Stimulated activated CD4-positive, alpha-beta T cell treated with anti-CD3 and anti-CD28 coated beads, Interleukin-4, amount 100 ng/mL, for 1 hour (primary cell): ENCODE measurements around the gene ATG9B.
"Not testable (repeated sequence)": the region's sequence is repeated elsewhere in the genome, so short reads cannot be mapped to it uniquely, and the experiment has no call there.

ENCODE experiments used
- DNase-seq: peaks from one replicate; pipeline ENCODE4 v3.0.0-alpha.2; 2020

Gene ATG9B

DNA sequence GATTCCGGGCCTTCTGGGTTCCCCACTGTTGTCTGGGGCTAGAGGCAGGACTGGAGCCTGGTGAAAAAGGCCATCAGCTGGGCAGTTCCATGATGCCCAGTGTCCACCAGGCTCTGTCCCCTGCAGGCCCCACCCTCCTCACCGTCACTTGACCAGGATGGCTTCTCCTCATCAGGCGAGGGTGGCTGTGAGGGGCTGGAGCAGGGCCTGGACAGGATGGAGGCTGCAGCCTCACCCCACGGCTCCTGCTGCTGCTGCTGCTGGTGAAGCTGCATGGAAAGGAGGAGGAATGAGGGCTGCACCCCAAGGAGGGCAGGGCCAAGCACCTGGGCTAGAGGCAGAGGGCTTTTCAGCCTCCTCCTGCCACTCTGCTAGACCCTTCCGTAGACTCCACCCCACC is 8.3 kb downstream of the ATG9B start:
- DNase-seq: no peak

DNA sequence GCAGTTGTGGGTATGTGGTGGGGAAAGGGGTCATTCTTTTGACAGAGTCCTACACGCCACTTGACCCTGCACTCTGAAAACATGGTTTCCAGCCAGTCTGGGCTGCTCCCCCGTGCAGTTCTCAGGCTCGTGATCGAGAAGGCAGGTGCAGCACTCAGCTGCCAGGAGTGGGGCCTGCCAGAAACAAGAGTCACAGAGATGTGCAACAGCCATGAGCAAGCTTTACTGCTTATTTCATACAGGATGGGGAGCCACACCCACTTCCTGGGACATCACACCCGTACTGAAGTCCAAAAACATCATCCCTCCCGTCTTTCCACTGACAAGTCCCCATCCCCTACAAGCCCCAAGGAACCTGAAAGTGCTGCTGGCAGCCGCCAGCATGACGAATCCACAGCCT is 9.3 kb downstream of the ATG9B start:
- no peak for DNase-seq

DNA sequence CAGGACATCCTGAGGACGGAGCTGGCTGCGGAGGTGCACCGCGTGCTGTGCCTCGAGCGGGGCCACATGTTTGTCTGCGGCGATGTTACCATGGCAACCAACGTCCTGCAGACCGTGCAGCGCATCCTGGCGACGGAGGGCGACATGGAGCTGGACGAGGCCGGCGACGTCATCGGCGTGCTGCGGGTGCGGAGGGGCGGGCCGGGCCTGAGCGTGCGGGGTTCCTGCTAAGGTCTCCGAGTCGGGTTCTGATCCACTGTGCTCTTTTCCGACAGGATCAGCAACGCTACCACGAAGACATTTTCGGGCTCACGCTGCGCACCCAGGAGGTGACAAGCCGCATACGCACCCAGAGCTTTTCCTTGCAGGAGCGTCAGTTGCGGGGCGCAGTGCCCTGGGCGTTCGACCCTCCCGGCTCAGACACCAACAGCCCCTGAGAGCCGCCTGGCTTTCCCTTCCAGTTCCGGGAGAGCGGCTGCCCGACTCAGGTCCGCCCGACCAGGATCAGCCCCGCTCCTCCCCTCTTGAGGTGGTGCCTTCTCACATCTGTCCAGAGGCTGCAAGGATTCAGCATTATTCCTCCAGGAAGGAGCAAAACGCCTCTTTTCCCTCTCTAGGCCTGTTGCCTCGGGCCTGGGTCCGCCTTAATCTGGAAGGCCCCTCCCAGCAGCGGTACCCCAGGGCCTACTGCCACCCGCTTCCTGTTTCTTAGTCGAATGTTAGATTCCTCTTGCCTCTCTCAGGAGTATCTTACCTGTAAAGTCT is 10.4 kb downstream of the ATG9B start:
- DNase-seq: peak; percentile 80

DNA sequence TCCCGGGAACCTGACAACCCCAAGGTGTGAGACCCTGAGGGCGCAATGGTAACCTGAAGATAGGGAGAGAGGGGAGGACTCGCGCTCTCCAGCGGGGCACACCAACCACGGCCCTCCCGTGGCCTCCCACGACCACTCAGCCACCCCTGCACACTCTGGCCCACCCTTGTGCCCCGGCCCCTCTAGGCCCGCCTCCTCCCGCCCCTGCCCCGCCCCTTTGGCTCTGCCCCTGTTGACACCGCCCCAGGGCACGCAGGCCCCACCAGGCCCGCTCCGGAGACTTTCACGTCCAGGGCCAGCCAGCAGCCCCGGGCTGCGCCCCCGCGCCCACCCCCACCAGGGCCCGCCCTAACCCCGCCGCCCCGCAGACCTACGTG is 10.9 kb downstream of the ATG9B start:
- no peak for DNase-seq

DNA sequence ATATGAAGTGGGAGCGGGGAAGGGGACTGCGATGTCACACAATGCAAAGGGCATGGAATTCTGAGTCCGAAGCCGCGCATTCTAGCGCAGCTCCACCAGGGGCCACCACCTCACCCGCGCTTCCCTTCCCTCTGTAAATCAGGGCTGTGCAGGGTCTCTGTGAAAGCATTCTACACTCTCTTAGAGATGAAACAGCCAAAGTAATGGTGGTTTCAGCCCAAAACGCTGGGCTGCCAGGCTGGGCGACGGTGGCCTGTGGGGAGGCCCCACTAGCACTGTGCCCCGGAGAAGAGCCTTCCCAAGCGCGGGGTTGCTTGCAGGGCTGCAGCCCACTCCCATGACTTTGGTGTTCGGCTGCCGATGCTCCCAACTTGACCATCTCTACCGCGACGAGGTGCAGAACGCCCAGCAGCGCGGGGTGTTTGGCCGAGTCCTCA is 11.4 kb downstream of the ATG9B start:
- no peak for DNase-seq

DNA sequence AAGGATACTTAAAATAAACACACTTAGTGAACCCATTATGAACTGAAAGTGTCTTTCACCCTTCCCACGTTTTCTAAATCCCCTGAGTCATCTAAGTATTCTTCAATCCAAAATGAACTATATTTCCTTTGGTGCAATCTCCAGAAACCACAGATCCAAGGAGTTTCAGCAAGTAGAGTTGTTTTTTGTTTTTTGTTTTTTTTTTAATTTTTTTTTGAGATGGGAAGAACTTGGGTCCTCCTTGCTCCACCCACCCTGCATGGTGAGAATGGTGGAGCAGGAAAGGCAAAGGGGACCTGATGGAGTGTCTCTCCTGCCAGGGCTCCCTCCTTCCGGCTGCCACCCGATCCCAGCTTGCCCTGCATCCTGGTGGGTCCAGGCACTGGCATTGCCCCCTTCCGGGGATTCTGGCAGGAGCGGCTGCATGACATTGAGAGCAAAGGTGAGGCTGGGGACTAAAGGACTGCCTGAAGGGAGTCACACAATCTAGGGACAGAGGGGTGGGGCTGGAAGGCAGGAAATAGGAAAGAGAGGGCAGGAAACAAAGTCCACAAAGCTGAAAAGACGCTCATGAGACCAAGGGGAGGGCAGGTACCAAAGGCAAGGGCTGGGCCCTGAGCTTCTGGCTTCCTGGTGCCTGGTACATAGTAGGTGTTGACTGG is 12.1 kb downstream of the ATG9B start:
- no peak for DNase-seq

DNA sequence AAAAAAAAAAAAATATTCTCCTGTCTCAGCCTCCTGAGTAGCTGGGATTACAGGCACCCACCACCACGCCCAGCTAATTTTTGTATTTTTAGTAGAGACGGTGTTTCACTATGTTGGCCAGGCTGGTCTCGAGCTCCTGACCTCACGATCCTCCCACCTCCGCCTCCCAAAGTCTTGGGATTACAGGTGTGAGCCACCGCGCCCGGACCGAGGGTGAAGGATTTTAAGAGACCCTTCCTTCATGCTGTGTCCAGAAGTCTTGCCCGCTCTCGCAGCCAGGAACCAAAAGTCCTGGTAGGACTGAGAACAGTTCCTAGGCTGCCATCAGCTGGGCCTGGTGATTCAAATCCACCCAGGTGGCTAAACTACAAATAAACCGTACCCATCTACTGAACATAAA is 12.7 kb downstream of the ATG9B start:
- not testable (repeated sequence) for DNase-seq

DNA sequence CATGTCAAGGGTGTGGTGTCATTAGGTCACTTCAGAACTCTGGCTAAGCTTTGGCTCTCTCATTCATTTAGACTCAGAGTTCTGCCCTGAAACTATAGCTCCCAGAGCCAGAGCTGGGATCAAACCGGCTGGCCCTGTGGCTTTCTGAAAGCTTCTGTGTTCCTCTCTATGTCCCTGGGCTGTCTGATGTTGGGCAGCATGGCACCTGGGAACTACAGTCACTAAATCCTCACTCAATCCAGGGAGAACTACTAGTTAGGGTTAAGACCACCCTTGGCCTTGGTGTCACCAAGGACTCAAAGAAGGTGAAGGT is 13.2 kb downstream of the ATG9B start:
- DNase-seq: no peak

DNA sequence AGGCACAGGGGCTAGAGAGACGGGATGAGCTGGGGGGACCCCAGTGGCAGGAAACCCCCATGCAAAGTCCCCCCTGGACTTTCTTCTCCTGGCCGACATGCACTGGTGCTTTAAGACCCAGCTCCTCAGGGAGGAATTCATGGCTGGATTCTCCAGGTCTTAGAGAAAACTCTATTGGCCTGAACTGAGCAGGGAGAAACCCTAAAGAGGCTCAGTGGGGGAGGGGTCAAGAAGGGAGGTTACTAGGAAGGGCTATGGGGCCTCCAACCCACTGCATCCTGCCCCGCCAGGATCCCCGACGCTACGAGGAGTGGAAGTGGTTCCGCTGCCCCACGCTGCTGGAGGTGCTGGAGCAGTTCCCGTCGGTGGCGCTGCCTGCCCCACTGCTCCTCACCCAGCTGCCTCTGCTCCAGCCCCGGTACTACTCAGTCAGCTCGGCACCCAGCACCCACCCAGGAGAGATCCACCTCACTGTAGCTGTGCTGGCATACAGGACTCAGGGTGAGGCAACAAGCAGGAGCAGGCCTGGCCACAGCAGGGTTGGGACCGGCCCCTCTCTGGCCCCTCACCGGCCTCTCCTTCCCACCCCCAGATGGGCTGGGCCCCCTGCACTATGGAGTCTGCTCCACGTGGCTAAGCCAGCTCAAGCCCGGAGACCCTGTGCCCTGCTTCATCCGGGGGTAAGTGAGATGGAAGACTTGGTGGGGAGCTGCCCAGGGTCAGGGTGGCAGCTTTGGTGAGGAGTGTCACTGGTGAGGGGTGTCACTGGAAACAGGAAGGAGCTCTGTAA is 13.8 kb downstream of the ATG9B start:
- peak; percentile 38 for DNase-seq

DNA sequence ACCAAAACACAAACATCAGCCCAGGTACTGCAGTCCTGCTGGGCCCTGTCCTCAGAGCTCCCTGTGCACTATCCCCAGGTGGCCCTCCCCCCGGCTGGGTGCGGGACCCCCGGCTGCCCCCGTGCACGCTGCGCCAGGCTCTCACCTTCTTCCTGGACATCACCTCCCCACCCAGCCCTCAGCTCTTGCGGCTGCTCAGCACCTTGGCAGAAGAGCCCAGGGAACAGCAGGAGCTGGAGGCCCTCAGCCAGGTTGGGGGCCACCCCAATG is 14.3 kb downstream of the ATG9B start:
- DNase-seq: no peak

DNA sequence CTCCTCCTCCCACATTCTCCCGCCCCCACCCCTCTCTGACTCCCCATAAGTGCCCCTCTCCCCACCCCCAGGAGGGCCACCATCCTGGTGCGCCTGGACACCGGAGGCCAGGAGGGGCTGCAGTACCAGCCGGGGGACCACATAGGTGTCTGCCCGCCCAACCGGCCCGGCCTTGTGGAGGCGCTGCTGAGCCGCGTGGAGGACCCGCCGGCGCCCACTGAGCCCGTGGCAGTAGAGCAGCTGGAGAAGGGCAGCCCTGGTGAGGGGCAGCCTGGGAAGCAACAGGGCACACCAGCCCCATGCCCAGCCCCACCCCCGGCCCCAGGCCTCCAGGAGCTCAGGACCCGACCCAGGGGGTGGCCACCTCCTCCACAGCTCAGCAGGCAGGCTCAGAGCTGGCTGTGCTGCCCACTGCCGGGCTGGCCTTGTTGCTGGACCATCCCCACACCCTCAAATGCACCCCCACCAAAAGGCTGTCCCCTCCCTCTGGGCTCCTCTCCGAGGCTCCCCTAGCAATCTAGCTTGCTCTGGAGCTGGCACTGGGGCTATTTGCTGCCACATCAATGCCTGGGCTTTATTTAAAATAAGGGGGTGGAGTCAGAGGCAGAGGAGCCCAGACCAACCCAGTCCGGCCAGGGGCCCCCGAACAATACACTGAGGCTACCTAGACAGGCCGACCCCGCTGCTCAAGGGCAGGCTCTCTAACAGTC is 14.8 kb downstream of the ATG9B start:
- DNase-seq: no peak

DNA sequence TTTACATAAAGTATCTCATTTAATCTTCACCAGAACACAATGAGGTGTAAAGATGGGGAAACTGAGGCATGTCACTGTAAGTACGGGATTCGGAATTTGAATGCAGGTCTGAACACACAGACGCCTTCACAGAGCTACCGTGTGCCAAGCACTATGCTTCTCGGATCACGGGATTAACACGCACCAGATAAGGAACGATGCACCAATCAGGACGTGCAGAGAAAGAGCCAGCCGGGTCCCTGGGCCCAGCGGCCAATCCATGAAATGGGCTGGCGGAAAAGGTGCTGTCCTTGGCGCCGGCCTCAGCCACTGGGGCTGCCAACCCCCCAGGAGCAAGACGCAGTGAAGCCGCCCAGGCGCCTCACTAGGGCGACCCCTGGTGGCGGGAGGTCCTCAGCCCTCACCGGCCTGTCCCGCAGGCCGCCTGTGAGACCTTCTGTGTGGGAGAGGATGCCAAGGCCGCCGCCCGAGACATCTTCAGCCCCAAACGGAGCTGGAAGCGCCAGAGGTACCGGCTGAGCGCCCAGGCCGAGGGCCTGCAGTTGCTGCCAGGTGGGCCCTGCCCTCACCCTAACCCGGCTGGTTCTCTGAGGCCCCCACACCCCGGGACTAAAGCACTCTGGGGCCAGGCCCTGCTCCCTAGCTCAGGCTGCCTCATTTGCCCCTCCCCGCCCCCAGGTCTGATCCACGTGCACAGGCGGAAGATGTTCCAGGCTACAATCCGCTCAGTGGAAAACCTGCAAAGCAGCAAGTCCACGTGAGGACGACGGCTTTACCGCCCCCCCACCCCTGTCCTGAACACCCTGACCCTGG is 15.6 kb downstream of the ATG9B start:
- peak; percentile 87 for DNase-seq

DNA sequence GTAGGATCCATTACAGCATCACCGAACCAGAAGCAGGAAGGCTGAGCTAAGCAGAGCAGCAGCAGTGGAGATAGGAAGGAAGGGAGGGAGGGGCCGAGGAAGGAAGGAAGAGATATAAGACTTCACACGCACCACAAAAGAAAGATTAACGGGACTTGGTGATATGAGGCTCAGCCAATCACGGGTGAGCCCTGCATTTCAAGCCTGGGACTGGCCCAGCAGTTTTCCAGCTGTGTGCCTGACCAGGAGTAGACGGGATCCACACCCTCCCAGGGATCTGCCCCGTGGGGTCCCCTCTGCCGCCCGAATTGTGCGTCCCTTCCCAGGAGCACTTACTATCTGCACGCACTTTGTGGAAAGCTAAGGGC is 16.2 kb downstream of the ATG9B start:
- DNase-seq: no peak

DNA sequence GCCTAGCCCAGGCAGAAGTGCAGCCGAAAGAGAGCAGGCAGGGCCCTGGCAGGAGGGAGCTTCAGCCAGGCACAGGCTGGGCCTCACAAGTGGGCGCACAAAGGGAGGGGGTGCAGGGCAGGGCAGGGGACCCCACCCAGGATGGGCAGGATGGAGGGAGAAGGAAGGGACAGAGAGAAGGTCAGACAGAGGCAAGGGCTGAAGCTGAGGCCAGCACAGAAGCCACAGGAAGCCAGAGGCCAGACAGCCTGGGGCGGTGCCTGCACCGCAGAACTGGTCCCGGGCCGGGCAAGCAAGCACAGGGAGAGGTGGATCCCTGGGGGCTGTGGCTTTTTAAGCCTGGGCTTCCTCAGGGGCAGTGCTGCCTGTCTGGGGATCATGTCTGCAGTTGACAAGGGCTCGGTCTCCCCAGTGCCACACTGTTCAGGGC is 16.8 kb downstream of the ATG9B start:
- no peak for DNase-seq

DNA sequence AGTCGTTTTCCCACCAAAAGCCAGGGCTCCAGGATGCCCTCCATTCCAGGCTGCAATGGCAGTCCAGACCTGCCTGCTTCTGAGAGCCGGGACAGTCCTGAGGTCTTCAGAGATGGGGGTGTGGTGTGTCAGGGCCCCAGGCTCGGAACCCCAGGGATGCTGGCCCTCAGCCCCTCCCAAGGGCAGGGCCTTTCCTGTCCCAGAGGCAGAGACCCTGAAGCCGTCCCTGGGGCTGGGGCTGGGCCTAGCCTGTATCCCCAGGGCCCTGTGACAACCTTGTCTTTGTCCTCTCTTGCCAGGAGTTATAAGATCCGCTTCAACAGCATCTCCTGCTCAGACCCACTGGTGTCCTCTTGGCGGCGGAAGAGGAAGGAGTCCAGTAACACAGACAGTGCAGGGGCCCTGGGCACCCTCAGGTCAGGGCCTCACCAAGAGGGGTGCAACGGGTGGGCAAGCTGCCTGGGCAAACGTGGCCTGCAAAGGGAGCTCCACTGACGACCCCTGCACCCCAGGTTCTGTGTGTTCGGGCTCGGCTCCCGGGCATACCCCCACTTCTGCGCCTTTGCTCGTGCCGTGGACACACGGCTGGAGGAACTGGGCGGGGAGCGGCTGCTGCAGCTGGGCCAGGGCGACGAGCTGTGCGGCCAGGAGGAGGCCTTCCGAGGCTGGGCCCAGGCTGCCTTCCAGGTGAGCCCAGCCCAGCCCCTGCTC is 17.5 kb downstream of the ATG9B start:
- no peak for DNase-seq

DNA sequence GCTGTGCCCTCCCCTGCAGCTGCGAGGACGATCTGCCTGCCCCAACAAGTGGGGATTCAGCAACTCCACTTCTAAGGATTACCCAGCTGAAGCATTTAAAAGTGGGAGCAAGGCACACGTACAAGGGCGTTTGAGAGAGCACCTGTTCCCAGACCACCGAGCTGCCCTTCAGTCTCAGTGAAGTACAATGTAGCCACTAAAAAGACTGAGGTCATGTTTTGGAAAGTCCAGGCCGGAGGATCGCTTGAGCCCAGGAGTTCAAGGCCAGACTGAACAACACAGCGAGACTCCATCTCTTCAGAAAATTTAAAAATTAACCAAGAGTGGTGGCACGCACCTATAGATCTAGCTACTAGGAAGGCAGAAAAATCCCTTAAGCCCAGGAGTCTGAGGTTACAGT is 18.7 kb downstream of the ATG9B start:
- no peak for DNase-seq

DNA sequence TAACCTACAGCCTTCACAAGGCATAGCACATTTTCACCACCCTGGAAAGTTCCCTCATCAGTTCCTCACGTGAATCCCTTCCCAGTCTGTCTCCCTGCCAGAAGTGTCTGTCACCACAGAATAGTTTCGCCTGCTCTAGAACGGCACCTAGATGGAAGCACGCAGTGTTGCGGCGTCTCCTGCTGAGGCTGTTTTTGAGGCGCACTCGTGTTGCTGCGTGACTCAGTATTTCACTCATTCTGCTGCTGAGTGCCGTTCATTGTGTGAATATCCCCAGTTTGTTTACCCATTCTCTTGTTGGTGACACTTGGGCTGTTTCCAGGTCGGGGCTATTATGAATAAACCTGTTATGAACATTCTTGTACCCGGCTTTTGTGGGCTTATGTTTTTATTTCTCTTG is 20.7 kb downstream of the ATG9B start:
- no peak for DNase-seq

DNA sequence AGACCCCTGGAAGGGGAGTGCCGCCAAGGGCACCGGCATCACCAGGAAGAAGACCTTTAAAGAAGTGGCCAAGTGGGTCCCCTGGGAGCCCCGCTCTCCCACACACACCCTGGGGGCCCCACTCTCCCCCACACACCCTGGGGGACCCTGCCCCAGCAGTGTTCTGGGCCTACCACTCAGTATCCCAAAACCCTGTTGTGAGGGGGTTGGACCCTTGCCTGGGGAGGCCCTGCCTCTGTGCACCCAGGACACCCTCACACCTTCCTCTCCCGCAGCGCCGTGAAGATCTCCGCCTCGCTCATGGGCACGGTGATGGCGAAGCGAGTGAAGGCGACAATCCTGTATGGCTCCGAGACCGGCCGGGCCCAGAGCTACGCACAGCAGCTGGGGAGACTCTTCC is 22.7 kb downstream of the ATG9B start:
- no peak for DNase-seq

DNA sequence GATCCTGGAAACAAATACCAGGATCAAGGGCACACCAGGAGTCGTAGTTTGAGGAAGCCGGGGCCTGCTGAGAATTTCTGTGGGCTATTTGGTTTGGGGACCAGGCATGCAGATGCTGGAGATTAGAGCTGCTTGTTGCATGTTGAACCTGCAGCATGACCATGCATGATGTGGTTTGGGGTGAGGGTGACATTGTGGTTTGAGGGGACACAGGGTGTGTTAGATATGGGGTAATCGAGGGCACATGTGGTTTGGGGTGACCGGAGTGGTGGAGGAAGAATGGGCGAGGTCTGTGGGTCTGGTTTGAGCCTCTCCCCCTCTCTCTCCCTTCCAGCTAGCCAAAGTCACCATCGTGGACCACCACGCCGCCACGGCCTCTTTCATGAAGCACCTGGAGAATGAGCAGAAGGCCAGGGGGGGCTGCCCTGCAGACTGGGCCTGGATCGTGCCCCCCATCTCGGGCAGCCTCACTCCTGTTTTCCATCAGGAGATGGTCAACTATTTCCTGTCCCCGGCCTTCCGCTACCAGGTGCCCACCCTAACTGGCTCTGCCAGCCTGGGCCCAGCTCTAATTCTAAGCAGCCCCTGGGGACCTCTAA is 23.3 kb downstream of the ATG9B start:
- DNase-seq: no peak

DNA sequence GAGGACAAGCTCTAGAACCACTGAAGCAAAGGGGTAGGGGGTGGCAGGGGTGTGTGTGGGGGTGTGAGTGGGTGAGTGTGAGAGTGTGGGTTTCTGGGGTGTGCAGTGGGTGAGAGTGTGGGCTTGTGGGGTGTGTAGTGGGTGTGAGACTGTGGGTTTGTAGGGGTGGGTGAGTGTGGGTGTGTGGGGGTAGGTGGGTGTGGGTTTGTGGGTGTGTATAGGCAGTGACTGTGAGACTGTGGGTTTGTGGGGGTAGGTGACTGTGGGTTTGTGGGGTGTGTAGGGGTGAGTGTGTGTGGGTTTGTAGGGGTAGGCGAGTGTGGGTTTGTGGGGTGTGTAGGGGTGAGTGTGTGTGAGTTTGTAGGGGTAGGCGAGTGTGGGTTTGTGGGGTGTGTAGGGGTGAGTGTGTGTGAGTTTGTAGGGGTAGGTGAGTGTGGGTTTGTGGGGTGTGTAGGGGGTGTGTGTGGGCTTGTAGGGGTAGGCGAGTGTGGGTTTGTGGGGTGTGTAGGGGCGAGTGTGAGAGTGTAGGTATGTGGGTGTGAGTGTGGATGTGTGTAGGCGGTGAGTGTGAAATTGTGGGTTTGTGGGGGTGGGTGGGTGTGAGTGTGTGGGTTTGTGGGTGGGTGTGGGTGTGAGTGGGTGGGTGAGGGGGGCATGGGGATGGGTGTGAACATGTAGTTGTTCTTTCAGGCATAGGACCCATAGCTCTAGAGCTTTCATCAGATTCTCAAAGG is 24.6 kb downstream of the ATG9B start:
- DNase-seq: no peak

DNA sequence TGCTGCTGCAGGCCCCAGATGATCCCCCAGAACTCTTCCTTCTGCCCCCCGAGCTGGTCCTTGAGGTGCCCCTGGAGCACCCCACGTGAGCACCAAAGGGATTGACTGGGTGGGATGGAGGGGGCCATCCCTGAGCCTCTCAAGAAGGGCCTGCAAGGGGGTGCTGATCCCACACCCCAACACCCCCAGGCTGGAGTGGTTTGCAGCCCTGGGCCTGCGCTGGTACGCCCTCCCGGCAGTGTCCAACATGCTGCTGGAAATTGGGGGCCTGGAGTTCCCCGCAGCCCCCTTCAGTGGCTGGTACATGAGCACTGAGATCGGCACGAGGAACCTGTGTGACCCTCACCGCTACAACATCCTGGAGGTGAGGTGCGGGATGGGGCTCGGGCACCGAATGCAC is 25.3 kb downstream of the ATG9B start:
- no peak for DNase-seq
